Colonic mucosa (tissue), 4 donors: Measurements from ENCODE around the gene PRKCA. TPM values are rescaled to one million over a fixed set of nuclear protein-coding genes. Genes with fewer than 3 reads are reported as not detected.

ENCODE experiments used
- DNase-seq: peaks from one replicate; pipeline ENCODE4 v3.0.0-alpha.2; 2020
- H3K27ac ChIP-seq: fragments of 200-600 bp; one replicate; pipeline ENCODE4 v1.8.0; 2021
- H3K27me3 ChIP-seq: fragments of 200-600 bp; one replicate; pipeline ENCODE4 v1.8.0; 2021
- H3K36me3 ChIP-seq: fragments of 200-600 bp; one replicate; pipeline ENCODE4 v1.8.0; 2021
- H3K4me1 ChIP-seq: fragments of 200-600 bp; one replicate; pipeline ENCODE4 v1.8.0; 2021; ENCODE audit warnings: mild to moderate bottlenecking
- H3K4me3 ChIP-seq: fragments of 200-600 bp; one replicate; pipeline ENCODE4 v1.8.0; 2021
- H3K9ac ChIP-seq, 2 donors: one replicate each; pipeline ENCODE4 v1.7.0; 2013; ENCODE audit warnings: control low read depth in 2 of 2, low read depth in 2 of 2, low read length in 2 of 2
- H3K9me3 ChIP-seq: fragments of 200-600 bp; one replicate; pipeline ENCODE4 v1.8.0; 2021
- CTCF ChIP-seq: fragments of 200-600 bp; IDR thresholded peaks from one replicate; pipeline ENCODE4 v1.8.0; 2022; ENCODE audit warnings: antibody characterized with exemption, mild to moderate bottlenecking
- intact Hi-C: fragments of 100-400 bp; cut with DNase I; formaldehyde crosslinking; loops from one replicate; pipeline ENCODE4 v1.14.1; 2022
- total RNA-seq, 2 donors: library from RNA; stranded (reverse); fragmentation: NEBNext Ultra II Directional in 1 of 2; extraction: Animal tissue kit (Norgen Biotek cat#: 25700) in 1 of 2; gene quantifications; one replicate each; pipeline ENCODE4 v1.2.1, GENCODE V29; 2021
- donor health status: healthy.
- donor health status: DM: no; HTN: no; CAD: no.
- donor health status: DM: no; HTN: no; CAD: no.

The PRKCA gene
- total RNA-seq, 2 donors from 2014 or later = 40.0 to 41.8 TPM

- Histone ChIP-seq H3K9me3 (no peaks in the 10 kb centered on the region), H3K4me1 (no peaks in the 10 kb centered on the region), H3K27ac (no peak overlapping the region), H3K4me3 (no peak overlapping the region), H3K36me3 (no peaks in the 10 kb centered on the region), H3K9ac (no peak overlapping the region), H3K27me3 (no peaks in the 10 kb centered on the region)
- no peak for TF ChIP-seq CTCF
- intact Hi-C loops = no loop called here
- no peak for DNase-seq
Measured at GRCh38 chr17:66531851-66532295, 229.5 kb downstream of the PRKCA start.

GRCh38 chr17:66533572-66533971 is 231.2 kb downstream of the PRKCA start:
- Histone ChIP-seq H3K9me3 (no peaks in the 10 kb centered on the region), H3K36me3 (no peaks in the 10 kb centered on the region), H3K9ac (no peak overlapping the region), H3K27me3 (no peaks in the 10 kb centered on the region), H3K27ac (no peak overlapping the region), H3K4me3 (no peak overlapping the region), H3K4me1 (no peaks in the 10 kb centered on the region)
- intact Hi-C loops = no loop called here
- DNase-seq = no peak
- TF ChIP-seq CTCF = no peak

GRCh38 chr17:66533986-66534385 is 231.6 kb downstream of the PRKCA start:
- H3K4me3 ChIP-seq = no peak overlapping the region
- no peaks in the 10 kb centered on the region for H3K36me3 ChIP-seq
- TF ChIP-seq CTCF = no peak
- H3K9ac ChIP-seq = no peak overlapping the region
- DNase-seq = no peak
- no peaks in the 10 kb centered on the region for H3K27me3 ChIP-seq
- no peaks in the 10 kb centered on the region for H3K9me3 ChIP-seq
- H3K4me1 ChIP-seq = no peaks in the 10 kb centered on the region
- H3K27ac ChIP-seq = no peak overlapping the region
- intact Hi-C loops = no loop called here

GRCh38 chr17:66535611-66536010 is 233.2 kb downstream of the PRKCA start:
- Histone ChIP-seq H3K9me3 (no peaks in the 10 kb centered on the region), H3K4me3 (no peak overlapping the region), H3K4me1 (no peaks in the 10 kb centered on the region), H3K27ac (no peak overlapping the region), H3K36me3 (no peaks in the 10 kb centered on the region), H3K9ac (no peak overlapping the region), H3K27me3 (no peaks in the 10 kb centered on the region)
- DNase-seq = no peak
- no peak for TF ChIP-seq CTCF
- intact Hi-C loops = no loop called here

GRCh38 chr17:66537502-66537901 is 235.1 kb downstream of the PRKCA start:
- intact Hi-C loops = no loop called here
- Histone ChIP-seq H3K27ac (no peak overlapping the region), H3K9me3 (no peaks in the 10 kb centered on the region), H3K4me3 (no peak overlapping the region), H3K4me1 (peaks cover 6% of the 10 kb centered on the region), H3K27me3 (no peaks in the 10 kb centered on the region), H3K36me3 (no peaks in the 10 kb centered on the region), H3K9ac (no peak overlapping the region)
- TF ChIP-seq CTCF = no peak
- no peak for DNase-seq

- no peak overlapping the region for H3K27ac ChIP-seq
- no peak for TF ChIP-seq CTCF
- intact Hi-C loops = no loop called here
- peaks cover 6% of the 10 kb centered on the region for H3K4me1 ChIP-seq
- no peaks in the 10 kb centered on the region for H3K27me3 ChIP-seq
- no peaks in the 10 kb centered on the region for H3K9me3 ChIP-seq
- no peak for DNase-seq
- no peaks in the 10 kb centered on the region for H3K36me3 ChIP-seq
- H3K9ac ChIP-seq = no peak overlapping the region
- no peak overlapping the region for H3K4me3 ChIP-seq
Measured at GRCh38 chr17:66538776-66539175, 236.4 kb downstream of the PRKCA start.
